GM12801 (cell line): ENCODE results near the gene UBIAD1.

Source experiments
- TF ChIP-seq, protein P1 (sequence below): IDR thresholded peaks from one replicate; pipeline ENCODE4 v1.5.1; 2011; ENCODE audit warnings: control low read depth; ENCODE audit not compliant: insufficient read length; ENCODE audit errors: extremely low read depth

UBIAD1 gene

DNA sequence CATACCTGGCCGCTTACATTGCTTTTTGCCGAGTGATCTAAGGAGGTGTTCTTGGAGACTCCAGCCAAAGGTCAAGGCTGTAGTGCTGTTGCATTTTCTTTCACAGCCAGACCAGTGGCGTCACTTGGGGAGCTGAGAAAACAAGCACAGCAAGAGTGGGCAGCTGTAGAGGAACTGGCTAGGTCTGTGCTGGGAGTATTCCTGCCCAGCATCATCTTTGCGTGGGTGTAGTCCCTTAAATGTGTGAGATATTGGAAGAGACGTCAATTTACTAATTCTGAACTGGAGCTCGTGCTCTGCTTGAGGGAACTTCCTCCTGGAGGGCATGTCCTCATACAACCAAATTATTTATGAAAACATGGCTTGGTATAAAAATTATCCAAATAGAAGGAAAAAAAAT is 10.2 kb downstream of the UBIAD1 start:
- TF ChIP-seq, protein P1, sequence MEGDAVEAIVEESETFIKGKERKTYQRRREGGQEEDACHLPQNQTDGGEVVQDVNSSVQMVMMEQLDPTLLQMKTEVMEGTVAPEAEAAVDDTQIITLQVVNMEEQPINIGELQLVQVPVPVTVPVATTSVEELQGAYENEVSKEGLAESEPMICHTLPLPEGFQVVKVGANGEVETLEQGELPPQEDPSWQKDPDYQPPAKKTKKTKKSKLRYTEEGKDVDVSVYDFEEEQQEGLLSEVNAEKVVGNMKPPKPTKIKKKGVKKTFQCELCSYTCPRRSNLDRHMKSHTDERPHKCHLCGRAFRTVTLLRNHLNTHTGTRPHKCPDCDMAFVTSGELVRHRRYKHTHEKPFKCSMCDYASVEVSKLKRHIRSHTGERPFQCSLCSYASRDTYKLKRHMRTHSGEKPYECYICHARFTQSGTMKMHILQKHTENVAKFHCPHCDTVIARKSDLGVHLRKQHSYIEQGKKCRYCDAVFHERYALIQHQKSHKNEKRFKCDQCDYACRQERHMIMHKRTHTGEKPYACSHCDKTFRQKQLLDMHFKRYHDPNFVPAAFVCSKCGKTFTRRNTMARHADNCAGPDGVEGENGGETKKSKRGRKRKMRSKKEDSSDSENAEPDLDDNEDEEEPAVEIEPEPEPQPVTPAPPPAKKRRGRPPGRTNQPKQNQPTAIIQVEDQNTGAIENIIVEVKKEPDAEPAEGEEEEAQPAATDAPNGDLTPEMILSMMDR = no peak

DNA sequence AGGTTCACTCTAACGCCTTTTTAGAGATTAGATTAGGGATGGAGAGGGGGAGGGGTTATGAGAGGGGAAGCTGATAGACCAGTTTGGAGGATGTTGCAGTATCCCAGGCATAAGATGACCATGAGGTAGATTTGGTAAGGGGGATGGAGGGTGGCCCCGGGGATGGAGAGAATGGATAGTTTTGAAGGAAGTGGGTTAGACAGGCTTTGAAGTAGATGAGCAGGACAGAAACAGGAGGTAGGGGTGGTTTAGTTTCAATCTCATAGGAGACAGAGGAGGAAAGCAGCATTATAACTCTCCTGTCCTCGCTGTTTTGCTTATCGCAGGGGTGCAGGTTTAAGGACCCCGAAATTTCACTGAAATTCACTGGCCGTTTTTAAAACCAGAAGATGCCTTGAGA is 11.8 kb downstream of the UBIAD1 start:
- TF ChIP-seq, protein P1 = no peak

GRCh38 chr1:11285883-11286734 is 13.1 kb downstream of the UBIAD1 start:
- TF ChIP-seq, protein P1 = no peak

- TF ChIP-seq, protein P1 = no peak
Observed at GRCh38 chr1:11286735-11287410, 13.9 kb downstream of the UBIAD1 start.

GRCh38 chr1:11289064-11289463 is 16.1 kb downstream of the UBIAD1 start:
- TF ChIP-seq, protein P1 = no peak

- TF ChIP-seq, protein P1 = no peak
Observed at GRCh38 chr1:11291049-11291448, 18.1 kb downstream of the UBIAD1 start.

DNA sequence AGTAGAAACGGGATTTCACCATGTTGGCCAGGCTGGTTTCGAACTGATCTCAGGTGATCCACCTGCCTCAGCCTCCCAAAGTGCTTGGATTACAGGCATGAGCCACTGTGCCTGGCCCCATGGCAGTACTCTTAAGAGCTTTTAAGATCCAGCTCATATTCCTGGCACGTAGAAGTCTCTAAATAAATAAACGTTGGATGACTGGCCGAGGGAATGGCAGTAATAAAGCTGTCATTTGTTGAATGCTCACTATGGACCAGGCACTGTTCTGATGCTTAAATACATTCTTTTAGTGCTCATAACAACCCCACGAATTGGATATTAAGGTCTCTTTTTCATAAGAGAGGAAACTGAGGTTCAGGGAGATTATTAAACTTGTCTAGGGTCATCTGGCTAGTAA is 20.9 kb downstream of the UBIAD1 start:
- TF ChIP-seq, protein P1 = no peak
